ENCODE measurements around the gene RASAL1.

The RASAL1 gene

GRCh38 chr12:113096675-113097461 is 38.7 kb downstream of the RASAL1 start:
- DNase-seq (ENCODE audit: low read depth in 2 of 2) = no peak

GRCh38 chr12:113095405-113095804 is 40.2 kb downstream of the RASAL1 start:
- no peak for DNase-seq (ENCODE audit: low read depth in 2 of 2)

- no peak for DNase-seq (ENCODE audit: low read depth in 2 of 2)
Observed at GRCh38 chr12:113094738-113095137, 40.8 kb downstream of the RASAL1 start.

GRCh38 chr12:113093409-113094101 is 42.0 kb downstream of the RASAL1 start:
- DNase-seq (ENCODE audit: low read depth in 2 of 2) = no peak

- DNase-seq (ENCODE audit: low read depth in 2 of 2) = no peak
Observed at GRCh38 chr12:113092607-113093408, 42.8 kb downstream of the RASAL1 start.

GRCh38 chr12:113091506-113091905 is 44.1 kb downstream of the RASAL1 start:
- DNase-seq (ENCODE audit: low read depth in 2 of 2) = no peak

- DNase-seq (ENCODE audit: low read depth in 2 of 2) = no peak
Observed at GRCh38 chr12:113090740-113091139, 44.8 kb downstream of the RASAL1 start.

GRCh38 chr12:113089839-113090238 is 45.7 kb downstream of the RASAL1 start:
- DNase-seq (ENCODE audit: low read depth in 2 of 2) = no peak

- DNase-seq (ENCODE audit: low read depth in 2 of 2) = peak; percentile 33 to 57
Observed at GRCh38 chr12:113088971-113089756, 46.4 kb downstream of the RASAL1 start.

- DNase-seq (ENCODE audit: low read depth in 2 of 2) = no peak
Observed at GRCh38 chr12:113088037-113088436, 47.5 kb downstream of the RASAL1 start.

- no peak for DNase-seq (ENCODE audit: low read depth in 2 of 2)
Observed at GRCh38 chr12:113087193-113087592, 48.4 kb downstream of the RASAL1 start.

GRCh38 chr12:113086249-113087164 is 49.1 kb downstream of the RASAL1 start:
- DNase-seq (ENCODE audit: low read depth in 2 of 2) = no peak

- DNase-seq (ENCODE audit: low read depth in 2 of 2) = no peak
Observed at GRCh38 chr12:113083863-113084435, 51.6 kb downstream of the RASAL1 start.

- DNase-seq (ENCODE audit: low read depth in 2 of 2) = no peak
Observed at GRCh38 chr12:113082486-113083148, 52.9 kb downstream of the RASAL1 start.

GRCh38 chr12:113081873-113082272 is 53.7 kb downstream of the RASAL1 start:
- DNase-seq (ENCODE audit: low read depth in 2 of 2) = no peak

GRCh38 chr12:113077859-113078255 is 57.7 kb downstream of the RASAL1 start:
- DNase-seq (ENCODE audit: low read depth in 2 of 2) = no peak

GRCh38 chr12:113077057-113077858 is 58.3 kb downstream of the RASAL1 start:
- no peak for DNase-seq (ENCODE audit: low read depth in 2 of 2)

GRCh38 chr12:113075137-113075683 is 60.4 kb downstream of the RASAL1 start:
- DNase-seq (ENCODE audit: low read depth in 2 of 2) = no peak
